MM.1S (cell line): ENCODE results near the gene DMRTC1B.
"Not testable (repeated sequence)": the region's sequence is repeated elsewhere in the genome, so short reads cannot be mapped to it uniquely, and the experiment has no call there.

Source experiments
- DNase-seq: peaks from one replicate; pipeline ENCODE4 v3.0.0-alpha.2; 2015
- H2AFZ ChIP-seq: fragments of 300-600 bp; sonication (generic); 2 replicates; pipeline ENCODE4 v1.6.0; 2016; ENCODE audit warnings: antibody characterized with exemption, low read length
- H3F3A ChIP-seq: fragments of 300-600 bp; sonication (generic); 2 replicates; pipeline ENCODE4 v1.6.1; 2016; ENCODE audit warnings: mild to moderate bottlenecking, antibody characterized with exemption, low read length, moderate library complexity, mixed read lengths; ENCODE audit not compliant: insufficient read depth
- H3K27ac ChIP-seq: fragments of 300-600 bp; sonication (generic); 2 replicates; pipeline ENCODE4 v1.5.1; 2016; ENCODE audit warnings: mild to moderate bottlenecking, low read length
- H3K27me3 ChIP-seq: fragments of 300-600 bp; sonication (generic); replicated peaks from 2 replicates; pipeline ENCODE4 v1.6.0; 2016; ENCODE audit warnings: low read length; ENCODE audit not compliant: insufficient read depth
- H3K36me3 ChIP-seq: fragments of 300-600 bp; sonication (generic); replicated peaks from 2 replicates; pipeline ENCODE4 v1.6.1; 2016; ENCODE audit warnings: mild to moderate bottlenecking, low read length, mixed read lengths; ENCODE audit not compliant: insufficient read depth
- H3K4me1 ChIP-seq: fragments of 300-600 bp; sonication (generic); 2 replicates; pipeline ENCODE4 v1.6.1; 2016; ENCODE audit warnings: low read length, mixed read lengths
- H3K4me2 ChIP-seq: fragments of 300-600 bp; sonication (generic); 2 replicates; pipeline ENCODE4 v1.6.0; 2016; ENCODE audit warnings: low read depth, low read length
- H3K4me3 ChIP-seq: fragments of 300-600 bp; sonication (generic); 2 replicates; pipeline ENCODE4 v1.5.1; 2016; ENCODE audit warnings: low read length, mixed read lengths
- H3K79me2 ChIP-seq: fragments of 300-600 bp; sonication (generic); 2 replicates; pipeline ENCODE4 v1.6.1; 2016; ENCODE audit warnings: mixed run types, low read length, mixed read lengths
- H3K9ac ChIP-seq: fragments of 300-600 bp; sonication (generic); 2 replicates; pipeline ENCODE4 v1.6.1; 2016; ENCODE audit warnings: low read length, mixed read lengths
- H3K9me2 ChIP-seq: fragments of 300-600 bp; sonication (generic); replicated peaks from 2 replicates; pipeline ENCODE4 v1.6.1; 2016; ENCODE audit warnings: mild to moderate bottlenecking, low read length, mixed read lengths; ENCODE audit not compliant: insufficient read depth
- H3K9me3 ChIP-seq: fragments of 300-600 bp; sonication (generic); replicated peaks from 2 replicates; pipeline ENCODE4 v1.6.1; 2016; ENCODE audit warnings: mild to moderate bottlenecking, low read length, mixed read lengths; ENCODE audit not compliant: insufficient read depth
- H4K20me1 ChIP-seq: fragments of 300-600 bp; sonication (generic); 2 replicates; pipeline ENCODE4 v1.6.1; 2016; ENCODE audit warnings: mild to moderate bottlenecking, low read length, moderate library complexity, mixed read lengths; ENCODE audit not compliant: insufficient read depth
- CTCF ChIP-seq: fragments of 300-600 bp; sonication (generic); IDR thresholded peaks from 2 replicates; pipeline ENCODE4 v1.5.1; 2016; ENCODE audit warnings: antibody characterized with exemption, low read length, mixed read lengths
- EZH2 ChIP-seq: fragments of 300-600 bp; sonication (generic); optimal IDR thresholded peaks from 2 replicates; pipeline ENCODE3; 2017; ENCODE audit warnings: low read depth, mild to moderate bottlenecking, antibody characterized with exemption, low read length, mixed read lengths
- EZH2phosphoT487 ChIP-seq: fragments of 300-600 bp; sonication (generic); IDR thresholded peaks from 2 replicates; pipeline ENCODE4 v1.6.1; 2018; ENCODE audit warnings: antibody characterized with exemption, low read length

Gene DMRTC1B, protein sequence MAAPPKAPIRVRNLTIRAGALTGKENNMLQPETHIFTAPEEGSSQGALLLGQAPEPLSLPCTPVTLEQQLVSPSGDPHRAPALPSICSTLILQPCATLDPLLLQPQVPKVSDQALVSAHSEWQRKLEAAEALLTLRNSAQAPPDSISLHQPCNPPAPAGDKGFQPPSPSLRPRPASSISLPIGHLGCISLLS

DNA sequence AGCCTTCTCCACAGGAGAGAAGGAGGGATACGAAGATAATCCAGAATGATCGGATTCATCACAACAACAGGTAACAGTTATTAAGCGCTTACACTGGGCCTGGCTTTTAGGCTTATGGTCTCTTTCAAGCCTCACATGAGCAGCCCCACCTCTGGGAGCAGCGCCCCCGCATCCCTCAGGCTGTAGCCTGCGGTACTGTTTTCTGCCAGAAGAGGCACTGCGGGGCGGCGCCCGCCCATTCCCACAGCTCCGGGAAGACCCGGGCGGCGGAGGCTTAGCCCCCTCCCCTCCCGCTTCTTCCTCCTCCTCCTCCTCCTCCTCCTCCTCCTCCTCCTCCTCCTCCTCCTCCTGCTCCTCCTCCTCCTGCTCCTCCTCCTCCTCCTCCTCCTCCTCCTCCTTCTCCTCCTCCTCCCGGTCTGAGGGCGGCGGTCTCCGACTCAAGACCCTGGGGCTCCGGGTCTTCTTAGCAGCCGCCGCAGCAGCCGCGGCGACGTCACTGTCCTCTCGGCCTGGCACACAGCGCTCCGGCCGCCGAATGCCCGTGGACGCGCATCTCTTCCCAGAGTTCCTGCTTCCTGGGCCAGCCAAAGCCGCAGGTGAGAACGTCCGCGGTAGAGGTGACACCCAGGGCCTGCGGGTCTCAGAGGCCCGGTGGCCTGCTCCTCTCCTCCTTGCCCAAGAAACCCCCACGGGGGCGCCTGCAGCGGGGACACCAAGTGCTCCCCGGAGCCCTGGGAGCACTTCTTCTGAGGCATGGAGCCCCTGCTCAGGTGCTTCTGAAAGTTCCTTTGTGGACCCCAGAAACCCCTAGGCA lies at the start of gene DMRTC1B:
Gene DMRTC1B (plus strand): TSS at position 238 of the 814 bp plus-strand sequence. CDS start 68,246 bp downstream, outside the sequence.
- H3K4me3 ChIP-seq, H3K27me3 ChIP-seq, H3K4me1 ChIP-seq: not testable (repeated sequence)

DNA sequence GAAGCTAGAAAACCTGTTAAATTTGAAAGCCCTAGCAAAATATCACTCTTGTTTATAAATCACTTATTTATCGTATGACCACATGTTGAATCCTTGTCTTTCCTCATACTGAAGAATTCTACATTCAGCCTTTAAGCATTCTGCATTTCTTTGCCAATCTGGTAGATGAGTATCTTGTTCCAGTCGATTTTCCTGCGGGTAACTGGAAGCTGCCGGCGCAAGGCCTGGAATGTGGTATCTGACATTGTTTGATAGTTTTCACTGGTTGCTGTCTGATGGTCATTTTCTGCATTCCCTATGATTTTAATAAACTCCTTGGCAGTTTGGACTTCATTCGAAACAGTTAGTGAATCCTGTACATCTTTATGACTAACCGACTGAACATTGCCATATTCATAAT lies 48.8 kb upstream of the DMRTC1B start:
- Histone ChIP-seq H3K4me1 (no peaks in the 10 kb centered on the region), H3K27me3 (no peaks in the 10 kb centered on the region), H3K9me2 (no peaks in the 10 kb centered on the region), H2AFZ (no peak overlapping the region), H3K4me2 (no peak overlapping the region), H3K79me2 (no peaks in the 10 kb centered on the region), H4K20me1 (no peaks in the 10 kb centered on the region), H3F3A (no peaks in the 10 kb centered on the region), H3K36me3 (no peaks in the 10 kb centered on the region), H3K9me3 (no peaks in the 10 kb centered on the region), H3K4me3 (no peak overlapping the region), H3K9ac (no peak overlapping the region), H3K27ac (no peak overlapping the region)
- no peak for DNase-seq
- TF ChIP-seq CTCF (no peak), EZH2phosphoT487 (no peak), EZH2 (no peak)

More for the DNA sequence above, at the start of gene DMRTC1B:
- not testable (repeated sequence) for DNase-seq, H3K27ac ChIP-seq, H3K4me2 ChIP-seq, H3K79me2 ChIP-seq, H3F3A ChIP-seq, H3K9me2 ChIP-seq, H3K9ac ChIP-seq, H2AFZ ChIP-seq, H4K20me1 ChIP-seq, H3K9me3 ChIP-seq, H3K36me3 ChIP-seq

DNA sequence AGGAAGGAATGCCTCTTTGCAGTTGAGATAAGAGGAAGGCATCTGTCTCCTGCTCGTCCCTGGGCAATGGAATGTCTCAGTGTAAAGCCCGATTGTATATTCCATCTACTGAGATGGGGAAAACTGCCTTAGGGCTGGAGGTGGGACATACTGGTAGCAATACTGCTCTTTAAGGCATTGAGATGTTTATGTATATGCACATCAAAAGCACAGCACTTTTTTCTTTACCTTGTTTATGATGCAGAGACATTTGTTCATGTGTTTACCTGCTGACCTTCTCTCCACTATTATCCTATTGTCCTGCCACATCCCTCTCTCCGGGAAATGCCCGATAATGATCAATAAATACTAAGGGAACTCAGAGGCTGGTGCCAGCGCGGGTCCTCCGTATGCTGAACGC lies 43.1 kb upstream of the DMRTC1B start:
- not testable (repeated sequence) for H3F3A ChIP-seq, H3K9ac ChIP-seq, H3K4me3 ChIP-seq, H3K4me2 ChIP-seq, H3K9me3 ChIP-seq, H3K27ac ChIP-seq, H3K4me1 ChIP-seq, H4K20me1 ChIP-seq, DNase-seq, H3K9me2 ChIP-seq, H3K36me3 ChIP-seq, H3K27me3 ChIP-seq, H3K79me2 ChIP-seq, H2AFZ ChIP-seq

- H4K20me1 ChIP-seq: no peaks in the 10 kb centered on the region
- DNase-seq: no peak
- H3K4me2 ChIP-seq: no peak overlapping the region
- no peaks in the 10 kb centered on the region for H3K4me1 ChIP-seq
- no peaks in the 10 kb centered on the region for H3K36me3 ChIP-seq
- no peaks in the 10 kb centered on the region for H3F3A ChIP-seq
- no peak overlapping the region for H3K4me3 ChIP-seq
- TF ChIP-seq EZH2phosphoT487 (no peak), CTCF (no peak), EZH2 (no peak)
- no peaks in the 10 kb centered on the region for H3K79me2 ChIP-seq
- H3K9ac ChIP-seq: no peak overlapping the region
- no peak overlapping the region for H2AFZ ChIP-seq
- H3K27ac ChIP-seq: no peak overlapping the region
- H3K27me3 ChIP-seq: no peaks in the 10 kb centered on the region
- H3K9me2 ChIP-seq: no peaks in the 10 kb centered on the region
- no peaks in the 10 kb centered on the region for H3K9me3 ChIP-seq
These were observed 41.1 kb upstream of the DMRTC1B start for GRCh38 chrX:72735561-72735960.

- not testable (repeated sequence) for H2AFZ ChIP-seq, H3K9me3 ChIP-seq, H3K79me2 ChIP-seq, H3K27ac ChIP-seq, H3K4me3 ChIP-seq, H3K36me3 ChIP-seq, H3K9me2 ChIP-seq, DNase-seq, H3K4me1 ChIP-seq, H3K4me2 ChIP-seq, H3K9ac ChIP-seq, H4K20me1 ChIP-seq, H3F3A ChIP-seq, H3K27me3 ChIP-seq
These were observed 31.1 kb upstream of the DMRTC1B start for GRCh38 chrX:72745546-72745945.

- H3K9me3 ChIP-seq, H3K4me1 ChIP-seq, H3K9ac ChIP-seq, H3K4me2 ChIP-seq, H3F3A ChIP-seq, H3K79me2 ChIP-seq, H3K36me3 ChIP-seq, H4K20me1 ChIP-seq, H3K4me3 ChIP-seq, H3K27ac ChIP-seq, DNase-seq, H3K9me2 ChIP-seq, H2AFZ ChIP-seq, H3K27me3 ChIP-seq: not testable (repeated sequence)
These were observed 28.1 kb upstream of the DMRTC1B start for GRCh38 chrX:72748545-72748944.
